HCT116 (cell line): ENCODE results near the gene CLSTN3. TPM values are rescaled to one million over a fixed set of nuclear protein-coding genes. Genes with fewer than 3 reads are reported as not detected.

Experiments
- ATAC-seq: fragments of 200-7000 bp; cut with Tn5 transposase; 2 replicates; pipeline ENCODE4 v1.9.1; 2020; ENCODE audit warnings: mild to moderate bottlenecking, moderate library complexity
- BruUV-seq: library from RNA; stranded (reverse); fragments of 400-500 nt; replicated peaks from 2 replicates; lab custom pipeline; 2021; lab: Mats Ljungman, UMichigan
- CTCF ChIA-PET: fragments of 300-600 bp; sonication (Branson Sonifier 250); formaldehyde crosslinking; loops from one replicate; lab custom pipeline; 2021; ENCODE audit warnings: antibody characterized with exemption; lab: Charles Lee
- POLR2A ChIA-PET: fragments of 300-600, 350-600 bp; sonication (Branson Sonifier 250); formaldehyde crosslinking; loops from one replicate; lab custom pipeline; 2021; ENCODE audit warnings: antibody characterized with exemption; lab: Charles Lee
- RAD21 ChIA-PET, 2 experiments: fragments of 300-600 bp; sonication (Branson Sonifier 250); formaldehyde crosslinking; loops; one replicate each; lab custom pipeline; 2023; ENCODE audit warnings: low total read pairs in 2 of 2; ENCODE audit not compliant: uncharacterized antibody in 2 of 2, unreplicated experiment in 2 of 2, low non-redundant PET in 1 of 2; lab: Charles Lee
- DNase-seq: peaks from one replicate; pipeline ENCODE4 v3.0.0-alpha.2; 2010; ENCODE audit warnings: low read depth, low spot score
- H2AFZ ChIP-seq: fragments of 200-600 bp; shearing (Covaris generic), sonication (generic); 2 replicates; pipeline ENCODE4 v1.6.1; 2017; ENCODE audit warnings: low read depth, mixed run types, mixed read lengths, antibody characterized with exemption, low read length; ENCODE audit not compliant: poor library complexity, severe bottlenecking
- H3K27ac ChIP-seq: 2 replicates; pipeline ENCODE4 v1.5.1; 2012; ENCODE audit warnings: low read depth, low read length
- H3K27me3 ChIP-seq: fragments of 200-600 bp; sonication (generic); 2 replicates; pipeline ENCODE4 v1.6.1; 2016; ENCODE audit warnings: mixed run types, low read length, mixed read lengths; ENCODE audit not compliant: insufficient read depth
- H3K36me3 ChIP-seq, 2 experiments: fragments of 200-500 bp in 1 of 2; fragments of 200-600 bp in 1 of 2; sonication (Bioruptor generic) in 1 of 2; sonication (generic) in 1 of 2; 2 replicates each; pipeline versions ENCODE4 v1.5.1 to v1.6.1; 2014 to 2016; ENCODE audit warnings: low read length in 2 of 2, inconsistent platforms in 1 of 2, mixed read lengths in 1 of 2, mixed run types in 1 of 2; ENCODE audit not compliant: insufficient read depth in 2 of 2, control insufficient read depth in 1 of 2
- H3K4me1 ChIP-seq, 2 experiments: fragments of 200-600 bp in 1 of 2; sonication (generic) in 1 of 2; 2 replicates each; pipeline versions ENCODE4 v1.5.1 to v1.6.1; 2012 to 2017; ENCODE audit warnings: low read length in 2 of 2, inconsistent platforms in 1 of 2, mild to moderate bottlenecking in 1 of 2, mixed read lengths in 1 of 2, mixed run types in 1 of 2, moderate library complexity in 1 of 2; ENCODE audit not compliant: insufficient read depth in 2 of 2, control insufficient read depth in 1 of 2
- H3K4me2 ChIP-seq: fragments of 200-600 bp; sonication (generic); 2 replicates; pipeline ENCODE4 v1.6.1; 2017; ENCODE audit warnings: mixed run types, low read length, mixed read lengths
- H3K4me3 ChIP-seq, 2 experiments: fragments of 200-600 bp in 1 of 2; sonication (generic) in 1 of 2; replicated peaks in 1 of 2; 2 replicates each; pipeline ENCODE4 v1.5.1; 2011 to 2016; ENCODE audit warnings: low read length in 2 of 2, control low read depth in 1 of 2, low read depth in 1 of 2, mild to moderate bottlenecking in 1 of 2, mixed read lengths in 1 of 2, mixed run types in 1 of 2
- H3K79me2 ChIP-seq: fragments of 200-600 bp; sonication (generic); 2 replicates; pipeline ENCODE4 v1.6.1; 2017; ENCODE audit warnings: mild to moderate bottlenecking, mixed run types, low read length, moderate library complexity, mixed read lengths; ENCODE audit not compliant: insufficient read depth
- H3K9ac ChIP-seq: fragments of 200-600 bp; sonication (generic); 2 replicates; pipeline ENCODE4 v1.6.1; 2016; ENCODE audit warnings: low read length, mixed read lengths
- H3K9me2 ChIP-seq: fragments of 200-600 bp; sonication (generic), shearing (Covaris generic); 2 replicates; pipeline ENCODE4 v1.6.1; 2017; ENCODE audit warnings: mixed run types, mild to moderate bottlenecking, moderate library complexity; ENCODE audit not compliant: insufficient read depth
- H3K9me3 ChIP-seq, 2 experiments: fragments of 200-500 bp in 1 of 2; fragments of 200-600 bp in 1 of 2; sonication (Bioruptor generic) in 1 of 2; sonication (generic) in 1 of 2; 2 replicates each; pipeline ENCODE4 v1.6.1; 2014 to 2017; ENCODE audit warnings: low read length in 2 of 2, mixed read lengths in 2 of 2, inconsistent platforms in 1 of 2, low read depth in 1 of 2, mild to moderate bottlenecking in 1 of 2, mixed run types in 1 of 2, moderate library complexity in 1 of 2; ENCODE audit not compliant: control insufficient read depth in 1 of 2, insufficient read depth in 1 of 2
- H4K20me1 ChIP-seq: fragments of 200-600 bp; sonication (generic), shearing (Covaris generic); 2 replicates; pipeline ENCODE4 v1.6.1; 2017; ENCODE audit warnings: mixed run types, mild to moderate bottlenecking, moderate library complexity; ENCODE audit not compliant: insufficient read depth
- ELF1 ChIP-seq: IDR thresholded peaks from 2 replicates; pipeline ENCODE4 v1.6.1; 2012; ENCODE audit warnings: low read depth, borderline replicate concordance
- EZH2 ChIP-seq: fragments of 200-600 bp; sonication (generic); IDR thresholded peaks from 2 replicates; pipeline ENCODE4 v1.6.1; 2017; ENCODE audit warnings: antibody characterized with exemption, mixed run types
- EZH2phosphoT487 ChIP-seq: fragments of 200-600 bp; IDR thresholded peaks from 2 replicates; pipeline ENCODE4 v1.6.1; 2018; ENCODE audit warnings: antibody characterized with exemption, borderline replicate concordance
- FOSL1 ChIP-seq: IDR thresholded peaks from 2 replicates; pipeline ENCODE4 v1.6.1; 2012; ENCODE audit warnings: low read depth
- JUND ChIP-seq: IDR thresholded peaks from 2 replicates; pipeline ENCODE4 v1.6.1; 2012
- MAX ChIP-seq: IDR thresholded peaks from 2 replicates; pipeline ENCODE4 v1.6.1; 2012
- POLR2A ChIP-seq: IDR thresholded peaks from 2 replicates; pipeline ENCODE4 v1.7.0; 2011; ENCODE audit warnings: borderline replicate concordance; ENCODE audit not compliant: insufficient read depth, insufficient read length; ENCODE audit errors: extremely low read depth
- POLR2AphosphoS5 ChIP-seq: IDR thresholded peaks from 2 replicates; pipeline ENCODE4 v1.6.1; 2011; ENCODE audit warnings: mild to moderate bottlenecking, low read depth, low read length, moderate library complexity
- RAD21 ChIP-seq: IDR thresholded peaks from 2 replicates; pipeline ENCODE4 v1.6.1; 2012; ENCODE audit warnings: low read depth, mild to moderate bottlenecking
- SP1 ChIP-seq: IDR thresholded peaks from 2 replicates; pipeline ENCODE4 v1.6.1; 2012; ENCODE audit warnings: low read depth
- TCF7L2 ChIP-seq: IDR thresholded peaks from 2 replicates; pipeline ENCODE4 v1.7.0; 2011; ENCODE audit warnings: borderline replicate concordance, inconsistent platforms; ENCODE audit not compliant: insufficient read depth, insufficient read length; ENCODE audit errors: extremely low read depth
- YY1 ChIP-seq: IDR thresholded peaks from 2 replicates; pipeline ENCODE4 v1.6.1; 2011; ENCODE audit warnings: low read length, low read depth, moderate library complexity, mild to moderate bottlenecking; ENCODE audit not compliant: insufficient replicate concordance; ENCODE audit errors: extremely low read depth
- ZBTB33 ChIP-seq: IDR thresholded peaks from 2 replicates; pipeline ENCODE4 v1.6.1; 2011; ENCODE audit warnings: mild to moderate bottlenecking, low read length, moderate library complexity; ENCODE audit not compliant: insufficient replicate concordance; ENCODE audit errors: extremely low read depth
- ZFX ChIP-seq: fragments of 450-650 bp; IDR thresholded peaks from 2 replicates; pipeline ENCODE4 v1.6.1; 2017
- intact Hi-C: fragments of 100-400 bp; cut with micrococcal nuclease; formaldehyde crosslinking; loops from 2 replicates; pipeline ENCODE4 v1.10.0; 2022
- total RNA-seq: library from RNA; stranded (reverse); gene quantifications from one replicate; pipeline ENCODE4 v1.2.1, GENCODE V29; 2021; ENCODE audit not compliant: unreplicated experiment

The CLSTN3 gene
- total RNA-seq, 1 experiment from 2014 or later: 23.0 TPM

GRCh38 chr12:7145671-7146070 lies 15.5 kb downstream of the CLSTN3 start:
- no peak overlapping the region for H2AFZ ChIP-seq
- no peak overlapping the region for H3K9ac ChIP-seq
- ATAC-seq: no peak
- TF ChIP-seq YY1 (no peak), RAD21 (no peak), EZH2 (no peak), TCF7L2 (no peak)
- RAD21 ChIA-PET: no interaction called here
- no peaks in the 10 kb centered on the region for H3K79me2 ChIP-seq
- no peaks in the 10 kb centered on the region for H4K20me1 ChIP-seq
- H3K4me1 ChIP-seq: no peaks in the 10 kb centered on the region
- H3K9me3 ChIP-seq: no peaks in the 10 kb centered on the region
- POLR2A ChIA-PET: no interaction called here
- no peak for DNase-seq
- no peaks in the 10 kb centered on the region for H3K9me2 ChIP-seq
- intact Hi-C loops: no loop called here
- BruUV-seq: no TSS peak
- H3K4me2 ChIP-seq: no peak overlapping the region
- H3K36me3 ChIP-seq: peaks cover 0 to 24% of the 10 kb centered on the region in 2 experiments; a peak in 3 of 4 replicates
- no peaks in the 10 kb centered on the region for H3K27me3 ChIP-seq
- H3K27ac ChIP-seq: no peak overlapping the region
- H3K4me3 ChIP-seq: no peak overlapping the region
- CTCF ChIA-PET: interaction anchor here (0.7 to 2.6 kb wide), 2 partner anchors 17 to 200 kb away, joined by 3 to 9 read pairs; no protein-coding TSS in a partner anchor

- no peaks in the 10 kb centered on the region for H3K4me1 ChIP-seq
- intact Hi-C loops: no loop called here
- H3K27me3 ChIP-seq: no peaks in the 10 kb centered on the region
- H3K9me3 ChIP-seq: no peaks in the 10 kb centered on the region
- ATAC-seq (no peak), DNase-seq (no peak)
- no peaks in the 10 kb centered on the region for H3K9me2 ChIP-seq
- H3K27ac ChIP-seq: no peak overlapping the region
- H2AFZ ChIP-seq: no peak overlapping the region
- no TSS peak for BruUV-seq
- no peak overlapping the region for H3K4me3 ChIP-seq
- no peak for TF ChIP-seq EZH2phosphoT487
- TF ChIP-seq JUND: no peak
- TF ChIP-seq MAX: no peak
- no peak for TF ChIP-seq POLR2AphosphoS5
- no peak for TF ChIP-seq FOSL1
- TF ChIP-seq POLR2A: no peak
- no peak for TF ChIP-seq ZFX
- no peak for TF ChIP-seq ELF1
- TF ChIP-seq TCF7L2: no peak
- no peak for TF ChIP-seq ZBTB33
- no peak for TF ChIP-seq SP1
- no peak for TF ChIP-seq YY1
- H3K36me3 ChIP-seq: peaks cover 0 to 24% of the 10 kb centered on the region in 2 experiments; a peak in 3 of 4 replicates
- ChIA-PET RAD21 (no interaction called here), CTCF (interaction anchor here (0.7 to 2.6 kb wide), 2 partner anchors 17 to 200 kb away, joined by 3 to 9 read pairs; no protein-coding TSS in a partner anchor), POLR2A (no interaction called here)
- H3K9ac ChIP-seq: no peak overlapping the region
- no peak overlapping the region for H3K4me2 ChIP-seq
- no peaks in the 10 kb centered on the region for H4K20me1 ChIP-seq
- no peaks in the 10 kb centered on the region for H3K79me2 ChIP-seq
Observed at GRCh38 chr12:7146228-7146627, 16.1 kb downstream of the CLSTN3 start.
